Parathyroid adenoma (tissue), 2 donors: ENCODE results near the gene RALGAPA2.
"Not testable (repeated sequence)": the region's sequence is repeated elsewhere in the genome, so short reads cannot be mapped to it uniquely, and the experiment has no call there.

Experiments
- H2AFZ ChIP-seq: fragments of 300-600 bp; sonication (generic); one replicate; pipeline ENCODE4 v1.7.0; 2017; ENCODE audit warnings: antibody characterized with exemption, mild to moderate bottlenecking
- H3K27ac ChIP-seq: fragments of 300-600 bp; sonication (generic); one replicate; pipeline ENCODE4 v1.7.0; 2017
- H3K27me3 ChIP-seq: fragments of 300-600 bp; sonication (generic); one replicate; pipeline ENCODE4 v1.7.0; 2017; ENCODE audit warnings: low read length; ENCODE audit not compliant: control insufficient read depth, insufficient read depth
- H3K36me3 ChIP-seq: fragments of 300-600 bp; sonication (generic); one replicate; pipeline ENCODE4 v1.7.0; 2017; ENCODE audit warnings: low read length; ENCODE audit not compliant: control insufficient read depth, insufficient read depth
- H3K4me1 ChIP-seq: fragments of 300-600 bp; sonication (generic); one replicate; pipeline ENCODE4 v1.7.0; 2017; ENCODE audit warnings: control low read depth
- H3K4me2 ChIP-seq: fragments of 300-600 bp; sonication (generic); one replicate; pipeline ENCODE4 v1.7.0; 2017; ENCODE audit warnings: low read length
- H3K4me3 ChIP-seq: fragments of 300-600 bp; sonication (generic); one replicate; pipeline ENCODE4 v1.7.0; 2017; ENCODE audit warnings: low read depth, low read length
- H3K79me2 ChIP-seq: fragments of 300-600 bp; sonication (generic); one replicate; pipeline ENCODE4 v1.7.0; 2017; ENCODE audit warnings: control low read depth
- H3K9ac ChIP-seq: fragments of 300-600 bp; sonication (generic); one replicate; pipeline ENCODE4 v1.7.0; 2017; ENCODE audit warnings: mild to moderate bottlenecking
- H3K9me3 ChIP-seq: fragments of 300-600 bp; sonication (generic); one replicate; pipeline ENCODE4 v1.7.0; 2017; ENCODE audit warnings: low read length; ENCODE audit not compliant: control insufficient read depth
- TF ChIP-seq, protein P1 (sequence below): fragments of 300-600 bp; sonication (generic); IDR thresholded peaks from one replicate; pipeline ENCODE4 v1.7.0; 2017; ENCODE audit warnings: antibody characterized with exemption, mild to moderate bottlenecking
- donor health status: primary hyperparathyroidism.

The RALGAPA2 gene

DNA sequence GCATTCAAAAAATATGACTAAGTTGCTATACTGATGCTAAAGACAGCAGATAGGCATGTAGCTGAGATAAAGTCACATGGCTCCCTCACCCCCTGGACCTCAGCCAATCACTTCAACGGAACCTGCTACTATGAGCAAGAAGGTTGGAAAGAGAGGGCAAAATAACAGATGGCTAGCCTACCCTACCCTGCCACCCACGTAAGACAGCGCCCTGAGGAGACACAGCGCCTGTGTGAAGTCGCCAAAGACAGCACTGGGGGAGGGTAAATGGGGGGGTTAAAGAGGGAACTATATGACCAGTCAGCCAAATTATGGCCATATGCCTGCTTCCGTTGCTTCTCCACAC lies 163.2 kb downstream of the RALGAPA2 start:
- Histone ChIP-seq H3K27ac (no peak overlapping the region), H3K4me2 (no peak overlapping the region), H3K36me3 (no peaks in the 10 kb centered on the region), H3K4me3 (no peak overlapping the region), H3K4me1 (no peaks in the 10 kb centered on the region), H3K9me3 (no peaks in the 10 kb centered on the region), H3K27me3 (no peaks in the 10 kb centered on the region), H3K79me2 (no peaks in the 10 kb centered on the region), H3K9ac (no peak overlapping the region), H2AFZ (no peak overlapping the region)
- TF ChIP-seq, protein P1, sequence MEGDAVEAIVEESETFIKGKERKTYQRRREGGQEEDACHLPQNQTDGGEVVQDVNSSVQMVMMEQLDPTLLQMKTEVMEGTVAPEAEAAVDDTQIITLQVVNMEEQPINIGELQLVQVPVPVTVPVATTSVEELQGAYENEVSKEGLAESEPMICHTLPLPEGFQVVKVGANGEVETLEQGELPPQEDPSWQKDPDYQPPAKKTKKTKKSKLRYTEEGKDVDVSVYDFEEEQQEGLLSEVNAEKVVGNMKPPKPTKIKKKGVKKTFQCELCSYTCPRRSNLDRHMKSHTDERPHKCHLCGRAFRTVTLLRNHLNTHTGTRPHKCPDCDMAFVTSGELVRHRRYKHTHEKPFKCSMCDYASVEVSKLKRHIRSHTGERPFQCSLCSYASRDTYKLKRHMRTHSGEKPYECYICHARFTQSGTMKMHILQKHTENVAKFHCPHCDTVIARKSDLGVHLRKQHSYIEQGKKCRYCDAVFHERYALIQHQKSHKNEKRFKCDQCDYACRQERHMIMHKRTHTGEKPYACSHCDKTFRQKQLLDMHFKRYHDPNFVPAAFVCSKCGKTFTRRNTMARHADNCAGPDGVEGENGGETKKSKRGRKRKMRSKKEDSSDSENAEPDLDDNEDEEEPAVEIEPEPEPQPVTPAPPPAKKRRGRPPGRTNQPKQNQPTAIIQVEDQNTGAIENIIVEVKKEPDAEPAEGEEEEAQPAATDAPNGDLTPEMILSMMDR, result no peak

DNA sequence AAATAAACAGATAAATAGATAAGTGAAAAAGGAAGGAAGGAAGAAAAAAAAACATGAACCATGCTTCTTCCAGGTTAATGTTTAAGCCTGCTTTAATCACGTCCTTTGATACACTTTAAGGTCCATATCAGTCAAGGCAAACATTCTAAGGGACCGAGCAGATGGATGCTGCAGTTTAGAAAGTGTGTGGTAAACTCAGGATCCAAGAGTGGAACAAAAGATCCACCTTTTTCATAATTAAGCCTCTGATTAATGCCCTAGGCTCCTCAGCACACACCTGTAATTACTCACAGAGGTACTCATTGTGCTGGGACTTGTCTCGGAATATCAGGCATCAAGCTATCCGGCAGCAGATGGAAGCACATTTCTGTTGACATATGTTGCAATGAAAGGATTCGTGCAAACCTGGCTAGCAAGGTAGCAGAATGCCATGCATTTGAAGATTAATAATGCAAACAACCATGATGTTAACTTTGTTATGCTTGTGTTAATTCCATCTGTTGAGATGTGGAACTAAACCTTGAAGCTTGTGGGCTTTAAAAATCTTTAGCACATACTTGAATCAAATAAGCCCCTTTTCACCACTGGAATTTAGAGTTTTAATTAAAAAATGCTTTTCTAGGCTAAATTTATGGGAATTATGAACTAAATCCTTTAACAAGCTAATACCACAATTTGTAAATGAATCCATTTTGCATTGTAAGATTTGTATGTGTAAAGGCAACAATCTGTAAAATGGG lies 163.7 kb downstream of the RALGAPA2 start:
- no peak overlapping the region for H3K4me3 ChIP-seq
- H3K9ac ChIP-seq, result no peak overlapping the region
- no peak overlapping the region for H2AFZ ChIP-seq
- TF ChIP-seq, protein P1, result no peak
- no peak overlapping the region for H3K4me2 ChIP-seq
- no peak overlapping the region for H3K27ac ChIP-seq
- no peaks in the 10 kb centered on the region for H3K36me3 ChIP-seq
- H3K9me3 ChIP-seq, result no peaks in the 10 kb centered on the region
- H3K4me1 ChIP-seq, result no peaks in the 10 kb centered on the region
- H3K79me2 ChIP-seq, result no peaks in the 10 kb centered on the region
- H3K27me3 ChIP-seq, result no peaks in the 10 kb centered on the region

DNA sequence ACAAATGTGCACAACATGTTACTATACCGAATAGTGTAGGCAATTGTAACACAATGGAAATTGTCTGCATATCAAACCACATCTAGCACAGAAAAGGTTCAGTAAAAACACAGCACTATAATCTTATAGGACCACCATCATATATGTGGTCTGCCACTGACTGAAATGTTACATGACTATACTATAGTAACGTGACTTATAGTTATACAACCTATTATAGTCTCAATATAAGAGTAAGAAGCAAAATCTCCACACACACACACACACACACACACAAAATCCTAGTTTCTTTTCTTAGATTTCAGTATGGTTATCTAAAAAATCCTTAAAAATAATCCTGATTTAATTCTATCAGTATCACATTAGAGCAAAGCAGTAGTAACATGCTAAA lies 164.6 kb downstream of the RALGAPA2 start:
- H3K27ac ChIP-seq, result no peak overlapping the region
- no peak overlapping the region for H2AFZ ChIP-seq
- no peaks in the 10 kb centered on the region for H3K9me3 ChIP-seq
- no peak overlapping the region for H3K4me2 ChIP-seq
- no peaks in the 10 kb centered on the region for H3K27me3 ChIP-seq
- TF ChIP-seq, protein P1, result no peak
- no peak overlapping the region for H3K9ac ChIP-seq
- H3K4me3 ChIP-seq, result no peak overlapping the region
- H3K36me3 ChIP-seq, result no peaks in the 10 kb centered on the region
- no peaks in the 10 kb centered on the region for H3K79me2 ChIP-seq
- H3K4me1 ChIP-seq, result no peaks in the 10 kb centered on the region

DNA sequence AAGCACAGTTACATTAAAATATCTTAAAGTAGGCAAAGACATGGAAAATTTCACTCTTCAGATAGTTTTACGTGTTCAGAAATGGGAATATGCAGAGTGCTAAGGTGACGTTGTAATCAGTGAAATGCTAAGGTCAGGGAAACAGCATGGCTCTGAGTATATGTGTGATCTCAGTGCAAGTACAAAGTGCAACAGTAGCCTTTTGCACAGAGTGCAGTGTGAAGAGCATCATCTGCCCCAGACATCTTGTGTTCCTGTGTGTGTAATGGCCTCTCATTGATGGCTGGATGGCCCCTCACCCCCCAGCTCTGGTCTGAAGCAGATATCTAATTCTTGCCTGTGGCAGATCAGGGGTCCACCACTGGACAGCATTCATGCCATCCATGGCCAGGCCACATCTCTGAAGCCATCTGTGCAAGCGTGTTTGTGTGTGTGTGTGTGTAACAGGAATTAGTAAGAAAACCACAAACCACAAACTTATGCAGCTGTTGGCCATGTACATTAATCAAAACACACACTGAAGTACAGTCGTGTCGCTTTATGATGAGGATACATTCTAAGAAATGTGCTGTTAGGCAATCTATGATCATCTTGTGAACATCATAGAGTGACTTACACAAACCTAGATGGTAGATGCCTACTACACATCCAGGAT lies 165.1 kb downstream of the RALGAPA2 start:
- H3K4me2 ChIP-seq, result no peak overlapping the region
- H3K9me3 ChIP-seq, result no peaks in the 10 kb centered on the region
- H3K79me2 ChIP-seq, result no peaks in the 10 kb centered on the region
- H2AFZ ChIP-seq, result no peak overlapping the region
- no peak overlapping the region for H3K4me3 ChIP-seq
- TF ChIP-seq, protein P1, result no peak
- no peak overlapping the region for H3K9ac ChIP-seq
- H3K4me1 ChIP-seq, result no peaks in the 10 kb centered on the region
- no peak overlapping the region for H3K27ac ChIP-seq
- H3K27me3 ChIP-seq, result no peaks in the 10 kb centered on the region
- H3K36me3 ChIP-seq, result no peaks in the 10 kb centered on the region

DNA sequence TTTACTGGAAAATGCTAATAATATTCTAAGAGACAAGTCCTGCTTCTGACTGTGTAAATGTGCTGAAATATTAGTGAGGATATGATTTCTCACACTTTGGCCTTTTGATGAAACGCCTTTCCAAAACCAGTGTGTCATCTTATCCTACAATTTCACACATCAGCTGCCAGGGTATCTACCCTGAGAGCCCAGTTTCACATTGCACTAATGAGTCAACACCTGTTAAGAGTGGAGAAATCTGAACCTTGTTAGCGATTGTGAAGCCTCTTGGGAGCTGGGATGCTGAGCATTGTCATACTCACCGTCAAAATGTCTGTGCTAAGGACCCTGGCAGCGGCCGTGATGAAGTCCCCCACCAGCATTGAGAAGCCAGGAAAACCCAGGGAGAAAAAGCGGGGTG lies 166.0 kb downstream of the RALGAPA2 start:
- H3K27ac ChIP-seq, result no peak overlapping the region
- TF ChIP-seq, protein P1, result no peak
- no peaks in the 10 kb centered on the region for H3K9me3 ChIP-seq
- no peaks in the 10 kb centered on the region for H3K36me3 ChIP-seq
- no peak overlapping the region for H3K9ac ChIP-seq
- no peak overlapping the region for H3K4me3 ChIP-seq
- no peak overlapping the region for H2AFZ ChIP-seq
- H3K27me3 ChIP-seq, result no peaks in the 10 kb centered on the region
- no peaks in the 10 kb centered on the region for H3K4me1 ChIP-seq
- no peak overlapping the region for H3K4me2 ChIP-seq
- no peaks in the 10 kb centered on the region for H3K79me2 ChIP-seq

DNA sequence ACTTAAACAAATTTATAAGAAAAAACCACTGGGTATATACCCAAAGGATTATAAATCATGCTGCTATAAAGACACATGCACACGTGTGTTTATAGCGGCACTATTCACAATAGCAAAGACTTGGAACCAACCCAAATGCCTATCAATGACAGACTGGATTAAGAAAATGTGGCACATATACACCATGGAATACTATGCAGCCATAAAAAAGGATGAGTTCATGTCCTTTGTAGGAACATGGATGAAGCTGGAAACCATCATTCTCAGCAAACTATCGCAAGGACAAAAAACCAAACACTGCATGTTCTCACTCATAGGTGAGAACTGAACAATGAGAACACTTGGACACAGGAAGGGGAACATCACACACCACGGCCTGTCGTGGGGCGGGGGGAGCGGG lies 169.1 kb downstream of the RALGAPA2 start:
- H3K4me1 ChIP-seq, H3K36me3 ChIP-seq, H3K4me3 ChIP-seq, H2AFZ ChIP-seq, H3K9me3 ChIP-seq, H3K4me2 ChIP-seq, H3K79me2 ChIP-seq, H3K27ac ChIP-seq, H3K27me3 ChIP-seq, H3K9ac ChIP-seq: not testable (repeated sequence)
